OCI-LY7 (cell line): Measurements from ENCODE around the gene ZNF592. TPM values are rescaled to one million over a fixed set of nuclear protein-coding genes. Genes with fewer than 3 reads are reported as not detected.

ENCODE experiments used
- BruUV-seq: library from RNA; stranded (reverse); fragments of 400-500 nt; replicated peaks from 2 replicates; lab custom pipeline; 2021; lab: Mats Ljungman, UMichigan
- CTCF ChIA-PET: fragments of 300-600 bp; sonication (Branson Sonifier 250); formaldehyde crosslinking; loops from one replicate; lab custom pipeline; 2022; ENCODE audit warnings: antibody characterized with exemption; ENCODE audit not compliant: unreplicated experiment; lab: Charles Lee
- POLR2A ChIA-PET: fragments of 300-600 bp; sonication (Branson Sonifier 250); formaldehyde crosslinking; loops from one replicate; lab custom pipeline; 2022; ENCODE audit warnings: antibody characterized with exemption; lab: Charles Lee
- DNase-seq: peaks from one replicate; pipeline ENCODE4 v3.0.0-alpha.2; 2015; ENCODE audit warnings: low spot score
- H2AFZ ChIP-seq: fragments of 200-600 bp; sonication (generic), shearing (Covaris generic); 2 replicates; pipeline ENCODE4 v1.6.1; 2014; ENCODE audit warnings: mild to moderate bottlenecking, antibody characterized with exemption, low read length, moderate library complexity
- H3K27ac ChIP-seq: fragments of 200-600 bp; sonication (generic); 2 replicates; pipeline ENCODE4 v1.5.1; 2014; ENCODE audit warnings: mixed run types, low read depth, mild to moderate bottlenecking, moderate library complexity, low read length, inconsistent platforms; ENCODE audit not compliant: poor library complexity, severe bottlenecking
- H3K36me3 ChIP-seq: fragments of 200-600 bp; sonication (generic); 2 replicates; pipeline ENCODE4 v1.6.1; 2014; ENCODE audit warnings: mild to moderate bottlenecking, antibody characterized with exemption, low read length, moderate library complexity, mixed read lengths; ENCODE audit not compliant: insufficient read depth
- H3K4me1 ChIP-seq: fragments of 200-600 bp; sonication (generic); 2 replicates; pipeline ENCODE4 v1.5.1; 2014; ENCODE audit warnings: mild to moderate bottlenecking, low read length; ENCODE audit not compliant: insufficient read depth, poor library complexity, severe bottlenecking
- H3K4me2 ChIP-seq: fragments of 200-600 bp; sonication (generic); 2 replicates; pipeline ENCODE4 v1.6.1; 2014; ENCODE audit warnings: mild to moderate bottlenecking, low read length
- H3K4me3 ChIP-seq: fragments of 200-600 bp; sonication (generic); 2 replicates; pipeline ENCODE4 v1.5.1; 2014; ENCODE audit warnings: mild to moderate bottlenecking, low read depth, low read length; ENCODE audit not compliant: poor library complexity, severe bottlenecking
- H3K79me2 ChIP-seq: fragments of 200-600 bp; sonication (generic); 2 replicates; pipeline ENCODE4 v1.6.1; 2016; ENCODE audit warnings: low read depth, mild to moderate bottlenecking, low read length, moderate library complexity, mixed read lengths; ENCODE audit not compliant: insufficient read depth
- H3K9me2 ChIP-seq: fragments of 200-600 bp; sonication (generic); 2 replicates; pipeline ENCODE4 v1.6.1; 2016; ENCODE audit warnings: mild to moderate bottlenecking, low read length, mixed read lengths; ENCODE audit not compliant: insufficient read depth
- H3K9me3 ChIP-seq: fragments of 200-600 bp; sonication (generic); 2 replicates; pipeline ENCODE4 v1.6.1; 2014; ENCODE audit warnings: mild to moderate bottlenecking, mixed run types, low read length, mixed read lengths
- H4K20me1 ChIP-seq: fragments of 200-600 bp; sonication (generic); 2 replicates; pipeline ENCODE4 v1.6.1; 2014; ENCODE audit warnings: mild to moderate bottlenecking, antibody characterized with exemption, low read length, moderate library complexity, mixed read lengths; ENCODE audit not compliant: insufficient read depth
- EZH2phosphoT487 ChIP-seq: fragments of 200-600 bp; sonication (generic); IDR thresholded peaks from 2 replicates; pipeline ENCODE4 v1.6.1; 2018; ENCODE audit warnings: low read depth, borderline replicate concordance, mild to moderate bottlenecking, mixed run types, antibody characterized with exemption, low read length, moderate library complexity, mixed read lengths
- intact Hi-C: fragments of 100-400 bp; cut with micrococcal nuclease; formaldehyde crosslinking; loops from one replicate; pipeline ENCODE4 v1.10.0; 2022; ENCODE audit not compliant: unreplicated experiment
- total RNA-seq, 2 experiments: library from RNA; depleted of rRNA in 1 of 2; stranded (reverse); fragments of >200 nt in 1 of 2; shearing (Covaris generic) in 1 of 2; gene quantifications; 2 replicates each; pipeline ENCODE4 v1.2.3, GENCODE V29; 2014 to 2022
- TF ChIP-seq, protein P1 (sequence below): fragments of 200-600 bp; sonication (generic); conservative IDR thresholded peaks from 2 replicates; pipeline ENCODE4 v1.5.1; 2014; ENCODE audit warnings: mild to moderate bottlenecking, antibody characterized with exemption, low read length, moderate library complexity, mixed read lengths

Gene ZNF592
- total RNA-seq, 2 experiments from 2014 or later, result 23.0 to 41.3 TPM

DNA sequence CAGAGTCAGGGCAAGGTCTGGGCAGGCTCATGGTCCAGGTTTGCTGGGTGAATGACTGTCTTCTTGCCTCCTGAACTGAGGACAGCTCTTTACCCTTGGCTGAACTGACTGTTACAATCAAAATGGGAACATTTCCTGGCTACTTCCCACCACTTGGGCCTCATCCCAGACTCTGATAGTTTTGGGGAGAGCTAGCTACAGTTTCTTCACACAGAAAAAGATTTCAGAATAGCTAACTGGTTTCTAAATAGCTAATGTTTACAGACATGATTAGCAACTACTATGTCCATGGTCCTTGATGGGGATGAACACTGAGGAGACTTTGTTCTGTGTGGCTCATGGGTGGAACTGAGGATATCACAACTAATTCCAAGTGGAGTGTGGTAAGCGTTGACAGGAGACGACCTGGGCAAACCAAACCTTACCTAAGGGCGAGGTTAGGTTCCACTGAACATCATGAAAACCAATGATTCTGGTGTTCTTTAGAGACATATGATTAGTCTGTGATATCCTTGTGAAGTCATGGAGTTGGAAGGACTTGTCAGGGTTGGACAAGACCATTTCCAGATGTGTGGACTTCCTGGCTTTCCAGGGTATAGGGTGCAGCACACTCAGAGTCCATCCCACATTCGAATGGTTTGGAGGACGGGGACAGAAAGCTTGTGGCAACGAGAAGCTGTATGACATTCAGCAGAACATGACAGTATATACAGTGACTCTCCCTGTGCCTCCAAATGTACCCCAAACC lies 76.0 kb downstream of the ZNF592 start:
- Histone ChIP-seq H3K9me2 (no peaks in the 10 kb centered on the region), H3K27ac (no peak overlapping the region), H2AFZ (no peak overlapping the region), H3K9me3 (no peaks in the 10 kb centered on the region), H3K36me3 (no peaks in the 10 kb centered on the region), H3K4me2 (no peak overlapping the region), H3K79me2 (no peaks in the 10 kb centered on the region), H4K20me1 (no peaks in the 10 kb centered on the region), H3K4me3 (no peak overlapping the region), H3K4me1 (no peaks in the 10 kb centered on the region)
- TF ChIP-seq EZH2phosphoT487, result no peak
- TF ChIP-seq, protein P1, sequence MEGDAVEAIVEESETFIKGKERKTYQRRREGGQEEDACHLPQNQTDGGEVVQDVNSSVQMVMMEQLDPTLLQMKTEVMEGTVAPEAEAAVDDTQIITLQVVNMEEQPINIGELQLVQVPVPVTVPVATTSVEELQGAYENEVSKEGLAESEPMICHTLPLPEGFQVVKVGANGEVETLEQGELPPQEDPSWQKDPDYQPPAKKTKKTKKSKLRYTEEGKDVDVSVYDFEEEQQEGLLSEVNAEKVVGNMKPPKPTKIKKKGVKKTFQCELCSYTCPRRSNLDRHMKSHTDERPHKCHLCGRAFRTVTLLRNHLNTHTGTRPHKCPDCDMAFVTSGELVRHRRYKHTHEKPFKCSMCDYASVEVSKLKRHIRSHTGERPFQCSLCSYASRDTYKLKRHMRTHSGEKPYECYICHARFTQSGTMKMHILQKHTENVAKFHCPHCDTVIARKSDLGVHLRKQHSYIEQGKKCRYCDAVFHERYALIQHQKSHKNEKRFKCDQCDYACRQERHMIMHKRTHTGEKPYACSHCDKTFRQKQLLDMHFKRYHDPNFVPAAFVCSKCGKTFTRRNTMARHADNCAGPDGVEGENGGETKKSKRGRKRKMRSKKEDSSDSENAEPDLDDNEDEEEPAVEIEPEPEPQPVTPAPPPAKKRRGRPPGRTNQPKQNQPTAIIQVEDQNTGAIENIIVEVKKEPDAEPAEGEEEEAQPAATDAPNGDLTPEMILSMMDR, result no peak
- ChIA-PET POLR2A (interaction anchor here (0.6 to 1.2 kb wide), 4 partner anchors 13 to 215 kb away, joined by 3 to 4 read pairs (median 4); no protein-coding TSS in a partner anchor), CTCF (no interaction called here)
- intact Hi-C loops, result loop anchor here (5.0 kb wide), 3 partner anchors 37 to 227 kb away; no protein-coding TSS in a partner anchor
- DNase-seq, result no peak
- BruUV-seq, result no TSS peak

DNA sequence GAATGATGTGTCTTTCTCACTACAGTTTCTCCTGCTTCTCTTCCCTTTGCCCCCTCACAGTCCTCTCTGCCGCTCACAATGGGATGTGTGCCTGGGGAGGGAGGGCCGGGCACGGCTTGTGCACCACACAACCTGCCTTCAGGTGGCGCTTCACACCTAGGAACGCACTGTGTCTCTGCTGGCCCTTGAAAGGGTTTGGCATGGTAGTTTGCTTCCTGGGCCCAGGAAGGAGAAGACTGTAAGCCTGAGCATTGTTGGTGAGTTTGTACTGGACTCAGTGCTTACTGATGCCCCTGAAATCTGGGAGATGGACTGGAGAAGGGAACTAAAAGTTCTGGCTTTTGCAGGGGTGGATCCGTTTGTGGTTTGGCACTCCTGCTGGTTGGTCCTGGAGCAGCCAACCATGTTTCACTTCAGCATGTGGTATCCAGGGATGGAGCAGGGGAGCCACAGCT lies 78.0 kb downstream of the ZNF592 start:
- H3K79me2 ChIP-seq, result no peaks in the 10 kb centered on the region
- H3K4me1 ChIP-seq, result no peaks in the 10 kb centered on the region
- POLR2A ChIA-PET, result interaction anchor here (1.5 kb wide), 1 partner anchor 10 kb away, joined by 3 read pairs; no protein-coding TSS in a partner anchor
- no peaks in the 10 kb centered on the region for H3K9me3 ChIP-seq
- H3K27ac ChIP-seq, result no peak overlapping the region
- intact Hi-C loops, result loop anchor here (5.0 kb wide), 3 partner anchors 39 to 229 kb away; no protein-coding TSS in a partner anchor
- CTCF ChIA-PET, result no interaction called here
- H2AFZ ChIP-seq, result no peak overlapping the region
- H3K9me2 ChIP-seq, result no peaks in the 10 kb centered on the region
- BruUV-seq, result no TSS peak
- DNase-seq, result peak; percentile 47
- H4K20me1 ChIP-seq, result no peaks in the 10 kb centered on the region
- no peak overlapping the region for H3K4me3 ChIP-seq
- no peak overlapping the region for H3K4me2 ChIP-seq
- no peaks in the 10 kb centered on the region for H3K36me3 ChIP-seq
- TF ChIP-seq EZH2phosphoT487, result no peak
- TF ChIP-seq, protein P1, result peak; percentile 75

DNA sequence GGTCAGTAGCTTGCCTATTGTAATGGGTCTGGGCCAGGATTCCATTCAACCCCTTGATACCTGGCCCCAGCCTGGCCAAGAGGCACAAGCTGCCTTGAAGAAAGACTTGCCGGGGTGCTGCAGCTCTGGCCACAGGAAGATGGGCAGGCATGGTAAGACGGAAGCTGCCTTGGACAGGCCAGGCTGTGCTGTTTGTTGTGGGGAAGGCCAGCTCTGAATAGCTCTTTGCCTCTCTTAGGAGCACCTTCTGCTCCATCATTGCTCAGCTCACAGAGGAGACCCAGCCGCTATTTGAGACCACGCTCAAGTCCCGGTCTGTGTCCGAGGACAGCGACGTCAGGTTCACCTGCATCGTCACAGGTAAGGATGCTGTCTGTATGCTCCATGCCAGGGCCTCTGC lies 78.9 kb downstream of the ZNF592 start:
- Histone ChIP-seq H3K9me2 (no peaks in the 10 kb centered on the region), H3K4me1 (no peaks in the 10 kb centered on the region), H4K20me1 (no peaks in the 10 kb centered on the region), H3K79me2 (no peaks in the 10 kb centered on the region), H2AFZ (no peak overlapping the region), H3K4me2 (no peak overlapping the region), H3K27ac (no peak overlapping the region), H3K4me3 (no peak overlapping the region), H3K36me3 (no peaks in the 10 kb centered on the region), H3K9me3 (no peaks in the 10 kb centered on the region)
- no peak for DNase-seq
- CTCF ChIA-PET, result no interaction called here
- POLR2A ChIA-PET, result interaction anchor here (0.6 to 1.5 kb wide), 2 partner anchors 9 to 195 kb away, joined by 3 read pairs; no protein-coding TSS in a partner anchor
- intact Hi-C loops, result loop anchor here (5.0 kb wide), 3 partner anchors 40 to 230 kb away; no protein-coding TSS in a partner anchor
- BruUV-seq, result no TSS peak
- TF ChIP-seq EZH2phosphoT487, result no peak
- TF ChIP-seq, protein P1, result no peak
